HEK293T (cell line): ENCODE results near the gene CHP2.

ENCODE experiments used
- ARNT ChIP-seq: fragments of 450-650 bp; IDR thresholded peaks from 2 replicates; pipeline ENCODE4 v1.6.1; 2017; ENCODE audit warnings: mild to moderate bottlenecking
- BHLHE40 ChIP-seq: fragments of 450-650 bp; IDR thresholded peaks from 2 replicates; pipeline ENCODE4 v1.6.1; 2016; ENCODE audit warnings: mild to moderate bottlenecking, moderate library complexity, borderline replicate concordance
- CTBP1 ChIP-seq: fragments of 450-650 bp; IDR thresholded peaks from 2 replicates; pipeline ENCODE4 v1.6.1; 2016; ENCODE audit warnings: borderline replicate concordance
- ELF4 ChIP-seq: fragments of 450-650 bp; IDR thresholded peaks from 2 replicates; pipeline ENCODE4 v1.6.1; 2017; ENCODE audit warnings: antibody characterized with exemption
- FOXA1 ChIP-seq: fragments of 450-650 bp; IDR thresholded peaks from 2 replicates; pipeline ENCODE4 v1.6.1; 2016; ENCODE audit warnings: mild to moderate bottlenecking
- FOXM1 ChIP-seq: fragments of 450-650 bp; IDR thresholded peaks from 2 replicates; pipeline ENCODE4 v1.6.1; 2017; ENCODE audit warnings: mild to moderate bottlenecking, borderline replicate concordance
- HDGF ChIP-seq: fragments of 450-650 bp; IDR thresholded peaks from 2 replicates; pipeline ENCODE4 v1.6.1; 2017; ENCODE audit warnings: antibody characterized with exemption, borderline replicate concordance
- L3MBTL2 ChIP-seq: fragments of 450-650 bp; conservative IDR thresholded peaks from 2 replicates; pipeline ENCODE4 v1.6.1; 2016; ENCODE audit warnings: mild to moderate bottlenecking
- LEF1 ChIP-seq: fragments of 450-650 bp; IDR thresholded peaks from 2 replicates; pipeline ENCODE4 v1.6.1; 2017; ENCODE audit warnings: mild to moderate bottlenecking, borderline replicate concordance
- NFRKB ChIP-seq: fragments of 450-650 bp; IDR thresholded peaks from 2 replicates; pipeline ENCODE4 v1.6.1; 2016; ENCODE audit warnings: mild to moderate bottlenecking, moderate library complexity
- PKNOX1 ChIP-seq: fragments of 450-650 bp; IDR thresholded peaks from 2 replicates; pipeline ENCODE4 v1.6.1; 2016
- SP1 ChIP-seq: fragments of 450-650 bp; IDR thresholded peaks from 2 replicates; pipeline ENCODE4 v1.6.1; 2017
- SUZ12 ChIP-seq: fragments of 450-650 bp; IDR thresholded peaks from 2 replicates; pipeline ENCODE4 v1.6.1; 2016; ENCODE audit warnings: mild to moderate bottlenecking
- ZNF384 ChIP-seq: fragments of 450-650 bp; IDR thresholded peaks from 2 replicates; pipeline ENCODE4 v1.6.1; 2016

DNA sequence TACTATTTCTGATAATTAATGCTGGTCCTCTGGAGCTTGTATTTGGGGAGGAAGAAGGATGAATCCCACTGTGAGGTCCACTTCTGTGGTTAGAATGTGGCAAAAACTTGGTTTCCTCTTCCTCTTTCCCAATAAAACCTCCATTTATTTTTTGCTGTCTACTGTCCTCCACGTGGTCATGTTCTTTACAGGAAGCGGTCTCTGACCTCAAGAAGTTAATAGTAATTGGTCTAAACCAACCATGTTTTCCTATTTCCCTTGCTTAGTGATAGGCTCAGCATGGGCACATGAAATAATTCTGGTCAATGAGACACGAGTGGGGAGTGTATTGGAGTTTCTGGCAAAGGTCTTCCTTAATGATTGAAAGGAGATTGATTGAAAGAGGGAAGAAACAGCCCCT, 33.9 kb downstream of the CHP2 start:
- TF ChIP-seq PKNOX1 (no peak), FOXM1 (no peak), SP1 (no peak), BHLHE40 (no peak), ZNF384 (no peak), LEF1 (no peak), SUZ12 (no peak), ELF4 (no peak), L3MBTL2 (no peak), HDGF (no peak), NFRKB (no peak), FOXA1 (no peak), ARNT (no peak), CTBP1 (no peak)
